Keratinocyte (primary cell): ENCODE measurements around the gene NUDT3. TPM values are rescaled to one million over a fixed set of nuclear protein-coding genes. Genes with fewer than 3 reads are reported as not detected.

Source experiments
- DNase-seq: peaks from one replicate; pipeline ENCODE4 v3.0.0-alpha.2; 2011; ENCODE audit warnings: low read depth, missing footprints, low spot score
- FAIRE-seq: peaks from 2 replicates; lab custom pipeline; 2011; peaks lifted over from hg19 to GRCh38; lab: Jason Lieb, UNC
- H2AFZ ChIP-seq: 2 replicates; pipeline ENCODE4 v1.6.0; 2012; ENCODE audit warnings: low read length, control low read depth, inconsistent platforms; ENCODE audit not compliant: control insufficient read depth
- H3K27ac ChIP-seq: 2 replicates; pipeline ENCODE4 v1.5.1; 2011; ENCODE audit warnings: low read length; ENCODE audit not compliant: control insufficient read depth, insufficient read depth
- H3K27me3 ChIP-seq: 3 replicates; pipeline ENCODE4 v1.6.0; 2011; ENCODE audit warnings: low read length; ENCODE audit not compliant: control insufficient read depth, insufficient read depth; ENCODE audit errors: extremely low read depth
- H3K36me3 ChIP-seq, 2 experiments: 2 replicates in 1 of 2; 3 replicates in 1 of 2; pipeline ENCODE4 v1.5.1; 2011; ENCODE audit warnings: low read length in 2 of 2, mild to moderate bottlenecking in 1 of 2; ENCODE audit not compliant: control insufficient read depth in 2 of 2, insufficient read depth in 2 of 2; ENCODE audit errors: extremely low read depth in 1 of 2
- H3K4me1 ChIP-seq: 3 replicates; pipeline ENCODE4 v1.5.1; 2011; ENCODE audit warnings: low read length; ENCODE audit not compliant: control insufficient read depth, insufficient read depth; ENCODE audit errors: extremely low read depth
- H3K4me2 ChIP-seq: 3 replicates; pipeline ENCODE4 v1.6.0; 2011; ENCODE audit warnings: low read depth, low read length; ENCODE audit not compliant: control insufficient read depth, insufficient read depth; ENCODE audit errors: extremely low read depth
- H3K4me3 ChIP-seq, 3 experiments: fragments of 200-600 bp in 1 of 3; sonication (generic) in 1 of 3; 2 replicates in 2 of 3; 3 replicates in 1 of 3; pipeline ENCODE4 v1.5.1; 2011 to 2016; ENCODE audit warnings: low read length in 3 of 3, mild to moderate bottlenecking in 3 of 3, control low read depth in 2 of 3, inconsistent platforms in 1 of 3, low read depth in 1 of 3, mixed read lengths in 1 of 3, mixed run types in 1 of 3, moderate library complexity in 1 of 3; ENCODE audit not compliant: control insufficient read depth in 2 of 3, insufficient read depth in 2 of 3; ENCODE audit errors: extremely low read depth in 1 of 3
- H3K79me2 ChIP-seq: 2 replicates; pipeline ENCODE4 v1.6.0; 2012; ENCODE audit warnings: low read length; ENCODE audit not compliant: control insufficient read depth, insufficient read depth
- H3K9ac ChIP-seq: 3 replicates; pipeline ENCODE4 v1.6.0; 2011; ENCODE audit warnings: low read length; ENCODE audit not compliant: control insufficient read depth, insufficient read depth; ENCODE audit errors: extremely low read depth
- H3K9me1 ChIP-seq: 3 replicates; pipeline ENCODE4 v1.6.0; 2011; ENCODE audit warnings: low read length; ENCODE audit not compliant: control insufficient read depth, insufficient read depth; ENCODE audit errors: extremely low read depth
- H3K9me3 ChIP-seq: 2 replicates; pipeline ENCODE4 v1.5.1; 2012; ENCODE audit warnings: low read depth, low read length; ENCODE audit not compliant: control insufficient read depth
- H4K20me1 ChIP-seq: 3 replicates; pipeline ENCODE4 v1.6.0; 2011; ENCODE audit warnings: low read length; ENCODE audit not compliant: control insufficient read depth, insufficient read depth; ENCODE audit errors: extremely low read depth
- EZH2 ChIP-seq: IDR thresholded peaks from one replicate; pipeline ENCODE4 v1.6.1; 2012; ENCODE audit warnings: inconsistent platforms, mild to moderate bottlenecking, low read length, moderate library complexity
- dilution Hi-C: fragments of 300-500 bp; cut with MboI; formaldehyde crosslinking; loops from one replicate; pipeline ENCODE4 v1.7.0; 2020; ENCODE audit warnings: low sequenced_read_pairs; ENCODE audit not compliant: extremely low pct_ligation_motif_present
- polyA plus RNA-seq, 5 experiments: library from polyadenylated mRNA; depleted of rRNA in 3 of 5; stranded (reverse) in 3 of 5; stranded (forward) in 1 of 5; unstranded in 1 of 5; fragments of >200 nt; gene quantifications; 1 replicate in 1 of 5; 2 replicates in 3 of 5; 3 replicates in 1 of 5; pipeline versions ENCODE4 v1.2.1 to v1.2.3, GENCODE V29; 2011 to 2012; ENCODE audit warnings: missing spikeins in 2 of 5, low read depth in 1 of 5, low replicate concordance in 1 of 5
- TF ChIP-seq, protein P1 (sequence below), 3 experiments: IDR thresholded peaks in 1 of 3; conservative IDR thresholded peaks in 1 of 3; optimal IDR thresholded peaks in 1 of 3; 2 replicates in 2 of 3; 3 replicates in 1 of 3; pipeline versions ENCODE3 to v1.5.1; 2011; ENCODE audit warnings: low read length in 3 of 3, mild to moderate bottlenecking in 3 of 3, moderate library complexity in 2 of 3, control low read depth in 1 of 3, inconsistent platforms in 1 of 3; ENCODE audit not compliant: insufficient read depth in 2 of 3; ENCODE audit errors: extremely low read depth in 1 of 3

The NUDT3 gene
- polyA plus RNA-seq, 1 donor (not counting 4 experiments of a cell fraction or from before 2014, with no cell fraction given), result 16.5 TPM

GRCh38 chr6:34358389-34358905 is 34.0 kb downstream of the NUDT3 start:
- FAIRE-seq, result no peak

DNA sequence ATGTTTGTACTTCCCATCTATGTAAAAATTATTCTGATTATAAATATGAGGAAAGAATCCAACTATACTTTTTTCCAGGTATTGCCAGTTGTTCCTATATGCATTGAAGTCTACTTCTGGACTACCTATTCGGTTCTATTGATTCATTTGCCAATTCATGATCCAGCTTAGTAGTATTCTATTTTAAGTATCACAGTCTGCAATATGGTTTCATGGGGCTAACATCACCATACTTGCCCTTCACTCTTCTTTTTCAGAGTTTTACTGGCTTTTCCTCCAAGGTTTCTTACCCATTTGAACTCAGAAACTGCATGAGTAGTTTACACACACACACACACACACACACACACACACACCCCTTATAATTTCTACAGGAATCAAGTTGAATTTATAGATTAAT is 34.5 kb downstream of the NUDT3 start:
- H3K9ac ChIP-seq, result no peak overlapping the region
- DNase-seq (no peak), FAIRE-seq (no peak)
- H3K27ac ChIP-seq, result no peak overlapping the region
- TF ChIP-seq, protein P1, sequence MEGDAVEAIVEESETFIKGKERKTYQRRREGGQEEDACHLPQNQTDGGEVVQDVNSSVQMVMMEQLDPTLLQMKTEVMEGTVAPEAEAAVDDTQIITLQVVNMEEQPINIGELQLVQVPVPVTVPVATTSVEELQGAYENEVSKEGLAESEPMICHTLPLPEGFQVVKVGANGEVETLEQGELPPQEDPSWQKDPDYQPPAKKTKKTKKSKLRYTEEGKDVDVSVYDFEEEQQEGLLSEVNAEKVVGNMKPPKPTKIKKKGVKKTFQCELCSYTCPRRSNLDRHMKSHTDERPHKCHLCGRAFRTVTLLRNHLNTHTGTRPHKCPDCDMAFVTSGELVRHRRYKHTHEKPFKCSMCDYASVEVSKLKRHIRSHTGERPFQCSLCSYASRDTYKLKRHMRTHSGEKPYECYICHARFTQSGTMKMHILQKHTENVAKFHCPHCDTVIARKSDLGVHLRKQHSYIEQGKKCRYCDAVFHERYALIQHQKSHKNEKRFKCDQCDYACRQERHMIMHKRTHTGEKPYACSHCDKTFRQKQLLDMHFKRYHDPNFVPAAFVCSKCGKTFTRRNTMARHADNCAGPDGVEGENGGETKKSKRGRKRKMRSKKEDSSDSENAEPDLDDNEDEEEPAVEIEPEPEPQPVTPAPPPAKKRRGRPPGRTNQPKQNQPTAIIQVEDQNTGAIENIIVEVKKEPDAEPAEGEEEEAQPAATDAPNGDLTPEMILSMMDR (optimal IDR thresholded peaks at IDR 0.05 in 1 of 3, IDR thresholded peaks at IDR 0.05 in 1 of 3, conservative IDR thresholded peaks at IDR 0.05 in 1 of 3; ENCODE audit: extremely low read depth in 1 of 3, insufficient read depth in 2 of 3, low read length in 3 of 3), result no peak
- no peak for TF ChIP-seq EZH2
- peaks cover 15% of the 10 kb centered on the region for H3K4me1 ChIP-seq
- H3K79me2 ChIP-seq, result peaks cover 63% of the 10 kb centered on the region
- no peak overlapping the region for H2AFZ ChIP-seq
- H3K9me1 ChIP-seq, result no peaks in the 10 kb centered on the region
- dilution Hi-C loops, result no loop called here
- H3K27me3 ChIP-seq, result no peaks in the 10 kb centered on the region
- H3K4me2 ChIP-seq, result no peak overlapping the region
- H3K9me3 ChIP-seq, result no peaks in the 10 kb centered on the region
- no peak overlapping the region for H3K4me3 ChIP-seq
- no peaks in the 10 kb centered on the region for H3K36me3 ChIP-seq
- peaks cover 3% of the 10 kb centered on the region for H4K20me1 ChIP-seq

More at GRCh38 chr6:34358389-34358905, 34.0 kb downstream of the NUDT3 start:
- Histone ChIP-seq H4K20me1 (peaks cover 3% of the 10 kb centered on the region), H3K4me1 (peaks cover 15% of the 10 kb centered on the region), H3K27ac (no peak overlapping the region), H3K9ac (no peak overlapping the region), H2AFZ (no peak overlapping the region), H3K9me1 (no peaks in the 10 kb centered on the region), H3K9me3 (no peaks in the 10 kb centered on the region), H3K27me3 (no peaks in the 10 kb centered on the region), H3K79me2 (peaks cover 66% of the 10 kb centered on the region), H3K4me2 (no peak overlapping the region), H3K4me3 (no peak overlapping the region), H3K36me3 (no peaks in the 10 kb centered on the region)
- TF ChIP-seq, protein P1 (optimal IDR thresholded peaks at IDR 0.05 in 1 of 3, IDR thresholded peaks at IDR 0.05 in 1 of 3, conservative IDR thresholded peaks at IDR 0.05 in 1 of 3; ENCODE audit: extremely low read depth in 1 of 3, insufficient read depth in 2 of 3, low read length in 3 of 3), result no peak
- TF ChIP-seq EZH2, result no peak
- DNase-seq, result no peak
- dilution Hi-C loops, result no loop called here
